Myocyte (in vitro differentiated cells): ENCODE results near the gene ARHGEF17. TPM values are rescaled to one million over a fixed set of nuclear protein-coding genes. Genes with fewer than 3 reads are reported as not detected.

Source experiments
- DNase-seq: peaks from one replicate; pipeline ENCODE4 v3.0.0-alpha.2; 2012; ENCODE audit warnings: low read depth
- total RNA-seq: library from RNA; depleted of rRNA; stranded (reverse); fragments of >200 nt; gene quantifications from 2 replicates; pipeline ENCODE4 v1.2.3, GENCODE V29; 2014

The ARHGEF17 gene
- total RNA-seq, 1 donor from 2014 or later: 38.0 TPM

DNA sequence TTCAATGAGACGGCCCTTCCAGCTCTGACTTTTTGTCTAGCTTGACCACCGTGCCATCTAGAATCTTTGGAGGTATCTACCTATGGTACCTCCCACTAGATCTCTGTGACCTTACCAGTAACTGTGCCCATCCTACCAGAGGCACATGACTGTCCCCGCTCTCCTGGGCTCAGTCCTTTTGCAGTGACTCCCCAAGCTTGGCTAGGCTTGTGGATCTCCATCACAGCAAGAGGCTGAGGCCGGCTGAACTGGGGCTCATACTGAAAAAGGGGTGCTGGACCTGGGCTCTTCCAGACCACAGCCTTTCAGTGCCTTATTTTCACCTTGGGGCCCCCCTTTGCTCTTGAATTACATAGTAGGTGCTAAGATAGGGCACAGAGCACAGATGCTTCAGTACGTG, 95.5 kb downstream of the ARHGEF17 start:
- no peak for DNase-seq

DNA sequence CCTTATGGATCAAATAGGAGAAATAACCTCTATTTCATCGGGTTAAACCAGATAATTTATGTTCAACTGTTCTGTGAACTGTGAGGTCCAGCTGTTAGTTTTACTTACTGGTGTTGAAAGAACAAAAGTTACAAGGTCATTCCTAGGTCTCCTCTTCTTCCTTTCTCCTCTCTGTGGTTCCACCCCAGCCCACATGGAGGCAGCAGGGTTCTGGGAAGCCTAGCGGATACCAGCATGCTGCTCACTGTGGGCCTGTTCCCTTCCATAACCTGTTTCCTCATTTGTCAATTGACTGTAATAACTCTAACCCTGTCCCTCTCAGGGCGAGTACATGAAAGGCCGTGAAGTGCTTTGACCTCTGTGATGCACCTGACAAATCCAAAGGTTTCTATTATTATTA, 96.0 kb downstream of the ARHGEF17 start:
- peak; percentile 78 for DNase-seq

DNA sequence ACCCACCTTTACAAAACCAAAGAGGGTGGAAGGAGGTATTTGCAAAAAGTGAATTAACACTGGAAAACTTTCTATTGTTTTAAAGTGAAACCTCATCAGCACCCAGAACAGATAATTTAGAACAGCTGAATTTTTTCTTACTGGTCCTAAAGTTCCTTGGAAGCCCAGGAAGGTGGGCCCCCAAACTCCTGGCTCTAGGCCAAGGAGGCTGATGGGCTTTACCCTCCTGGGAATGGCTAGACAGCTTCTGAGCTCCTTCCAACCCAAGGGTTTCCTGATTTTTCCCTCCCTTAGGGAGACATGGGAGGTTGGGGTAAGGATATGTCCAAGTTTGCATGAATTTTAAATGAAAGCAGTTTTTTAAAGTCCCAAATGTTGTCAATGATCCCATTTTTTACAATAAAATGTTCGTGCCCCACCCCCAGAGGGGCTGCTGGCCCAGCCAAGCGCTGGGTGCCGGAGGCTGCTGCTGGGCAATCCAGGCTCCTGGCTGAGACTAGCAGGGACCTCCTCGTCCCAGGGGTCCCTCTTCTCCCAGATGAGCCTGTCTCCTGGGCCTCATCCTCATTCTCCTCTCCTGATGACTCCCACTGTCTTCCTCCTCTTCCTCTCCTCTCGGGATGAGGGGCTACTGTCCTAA, 96.5 kb downstream of the ARHGEF17 start:
- DNase-seq: no peak

DNA sequence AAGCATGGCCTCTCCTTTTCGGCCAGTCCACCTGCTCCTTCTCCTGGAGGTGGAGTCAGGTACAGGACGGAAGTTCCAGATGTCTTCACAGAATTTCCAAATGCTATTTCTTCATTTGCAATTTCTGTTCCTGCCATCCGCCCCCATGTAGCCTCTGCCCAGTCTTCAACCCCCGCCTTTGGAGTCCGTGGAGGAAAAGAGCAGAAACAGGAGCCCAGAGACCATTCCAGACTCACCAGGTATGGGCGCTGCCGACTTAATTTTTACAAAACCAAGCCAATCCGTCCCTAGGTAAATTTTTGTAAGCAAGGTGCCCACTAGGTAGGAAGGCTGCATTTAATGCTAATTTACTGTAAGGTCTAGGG, 97.1 kb downstream of the ARHGEF17 start:
- no peak for DNase-seq

DNA sequence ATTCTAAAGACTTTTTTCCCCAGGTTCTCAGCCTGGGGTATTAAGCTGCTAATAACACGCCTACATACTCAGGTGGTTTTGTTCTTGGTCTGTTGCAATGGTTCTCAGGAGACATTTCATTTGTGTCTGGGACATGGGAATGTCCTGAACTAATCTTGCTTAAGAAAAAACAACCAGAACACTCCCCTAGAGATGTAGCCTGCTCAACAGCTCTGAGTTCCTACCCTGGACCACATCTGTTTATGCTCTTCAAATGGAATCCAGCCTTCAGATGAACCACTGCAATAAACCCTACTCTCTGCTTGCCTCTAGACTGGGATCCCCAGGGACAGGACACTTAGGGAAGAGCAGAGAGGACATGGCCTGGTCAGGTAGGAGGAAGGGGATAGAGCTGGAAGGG, 98.1 kb downstream of the ARHGEF17 start:
- no peak for DNase-seq

DNA sequence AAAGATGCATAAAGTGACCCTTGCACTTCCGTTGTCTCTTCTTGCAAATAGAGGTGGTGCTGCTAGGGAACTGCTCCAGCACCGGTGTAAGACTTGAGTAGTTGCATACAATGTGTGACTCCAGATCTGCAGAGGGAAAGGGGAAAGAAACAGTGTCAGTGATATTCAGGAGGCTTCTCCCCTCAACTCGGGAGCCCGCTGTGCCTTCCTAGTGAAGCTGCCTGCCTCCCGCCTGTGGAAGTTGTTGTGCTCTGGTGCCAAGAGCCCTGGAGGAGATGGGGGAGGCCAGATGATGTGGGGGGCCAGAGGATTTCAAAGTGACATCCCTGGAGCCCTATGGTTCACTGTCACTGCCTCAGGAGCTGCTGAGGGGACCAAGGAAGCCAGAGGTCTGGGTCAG, 98.5 kb downstream of the ARHGEF17 start:
- DNase-seq: no peak

DNA sequence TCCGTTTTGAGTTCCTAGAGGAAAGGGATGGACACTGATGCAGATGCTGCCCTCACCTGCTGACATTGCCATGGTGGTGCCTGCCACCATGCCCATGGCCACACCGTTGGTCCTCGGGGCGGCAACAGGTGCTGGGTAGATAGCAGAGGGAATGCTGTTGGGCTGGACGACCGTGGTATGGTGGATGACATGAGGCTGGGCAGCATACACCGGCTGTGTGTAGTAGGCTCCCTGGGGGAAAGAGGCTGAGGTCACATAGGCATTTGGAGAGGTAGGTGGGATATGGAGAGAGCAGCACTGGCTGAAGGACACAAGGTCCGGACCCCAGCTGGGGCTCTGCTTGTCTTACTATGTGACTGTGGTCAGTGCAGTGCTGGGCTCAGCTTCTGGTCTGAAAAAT, 101.4 kb downstream of the ARHGEF17 start:
- peak; percentile 59 for DNase-seq

DNA sequence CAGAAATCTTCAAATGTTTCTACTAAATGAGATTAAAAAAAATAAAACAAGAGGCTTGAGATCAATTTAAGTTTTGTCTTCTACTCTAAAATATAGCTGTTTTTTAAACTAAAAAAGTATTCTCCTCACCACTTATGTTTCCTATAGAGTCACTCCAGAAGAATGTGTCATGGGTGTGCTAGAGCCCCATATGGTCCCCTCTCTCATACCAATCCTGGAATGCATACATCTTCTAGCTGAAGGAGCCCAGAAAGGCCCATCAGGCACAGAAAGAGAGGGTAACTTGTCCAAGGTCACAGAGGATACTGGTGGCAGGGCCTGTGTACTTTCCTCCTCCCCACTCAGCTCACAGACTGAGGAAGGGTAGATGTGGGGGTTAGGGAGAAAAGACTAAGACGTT, 102.6 kb downstream of the ARHGEF17 start:
- no peak for DNase-seq

DNA sequence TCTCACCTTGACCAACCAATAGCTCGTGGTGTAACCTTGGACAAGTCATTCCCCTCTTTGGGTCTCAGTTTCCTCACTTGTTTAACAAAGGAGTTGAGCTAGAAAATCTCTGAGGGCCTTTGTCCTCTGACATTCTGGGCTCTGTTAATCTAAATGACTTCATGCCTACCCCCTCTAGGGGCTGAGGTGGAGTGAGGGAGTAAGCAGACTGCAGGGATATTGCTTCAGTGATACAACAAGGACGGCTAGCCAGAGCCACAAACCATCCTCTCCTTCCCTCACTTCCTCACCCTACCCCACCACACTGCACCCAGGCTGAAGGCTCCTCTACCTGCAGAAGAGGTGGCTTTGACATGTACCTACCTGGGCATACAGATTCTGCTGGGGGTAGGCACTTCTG, 103.0 kb downstream of the ARHGEF17 start:
- DNase-seq: no peak

DNA sequence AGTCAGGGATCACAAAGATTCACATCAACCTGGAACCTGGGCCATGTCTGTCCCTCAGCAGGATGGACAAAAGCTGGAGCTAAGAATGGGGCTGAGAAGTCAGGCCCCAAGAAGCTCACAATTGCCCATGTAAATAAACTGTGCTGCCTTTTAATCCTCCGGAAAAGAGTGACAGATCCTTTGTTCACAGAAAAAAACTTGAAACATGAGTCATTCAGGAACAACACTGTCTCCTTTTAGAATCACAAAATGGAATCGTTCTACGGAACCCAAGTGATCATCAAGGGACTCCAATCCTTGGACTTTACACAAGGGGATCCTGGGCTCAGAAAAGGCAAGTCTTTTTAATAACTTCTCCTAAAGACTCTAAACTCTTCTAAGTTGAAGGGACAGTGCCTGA, 104.2 kb downstream of the ARHGEF17 start:
- DNase-seq: no peak

DNA sequence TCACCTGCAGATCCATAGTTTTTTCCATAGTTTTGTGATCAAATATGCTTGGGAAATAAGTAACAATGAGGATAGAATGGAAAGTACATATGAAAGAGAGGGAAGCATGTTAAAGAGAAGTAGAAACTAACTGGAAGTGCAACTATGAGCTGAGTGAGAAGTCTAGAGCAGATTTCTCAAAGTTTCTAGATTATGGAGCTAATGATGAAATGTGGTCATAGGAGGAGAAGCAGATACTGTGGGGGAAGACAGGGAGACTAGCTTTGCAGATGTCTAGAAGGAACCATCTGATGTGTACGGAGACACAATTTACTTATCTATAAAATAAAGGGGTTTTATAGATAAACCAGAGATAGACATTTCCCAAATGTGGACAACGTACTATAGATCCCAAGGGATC, 105.2 kb downstream of the ARHGEF17 start:
- no peak for DNase-seq

DNA sequence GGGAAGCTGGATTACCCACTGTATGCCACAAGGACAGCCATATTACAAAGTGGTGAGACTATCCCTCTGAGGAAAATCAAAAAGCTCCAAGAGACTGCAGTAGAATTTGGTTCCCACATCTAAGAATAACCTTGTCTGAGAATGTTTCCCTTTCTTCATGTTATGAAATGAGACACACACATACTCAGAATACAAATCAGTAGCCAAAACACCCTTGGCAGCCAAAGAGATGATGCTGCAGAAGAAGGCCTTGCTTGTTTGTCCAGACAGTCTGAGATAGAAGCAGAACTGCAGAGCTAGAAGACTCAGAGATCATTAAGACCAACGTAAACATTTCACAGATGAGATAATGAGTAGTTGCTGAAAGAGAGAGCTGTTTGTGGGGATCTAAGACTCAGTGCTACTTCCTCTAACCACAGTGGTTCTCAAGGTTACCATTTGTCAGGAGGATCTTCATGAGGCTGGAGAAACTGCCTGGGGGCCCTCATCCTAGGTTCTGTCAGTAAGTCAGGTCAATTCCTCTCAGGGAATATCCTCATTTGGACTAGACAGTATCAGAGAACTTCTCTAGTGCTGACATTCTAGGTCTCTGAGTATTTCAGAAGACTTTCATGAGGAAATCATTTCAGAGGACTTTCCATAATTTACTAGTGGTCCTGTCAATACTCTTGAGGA, 107.0 kb downstream of the ARHGEF17 start:
- peak; percentile 53 for DNase-seq

DNA sequence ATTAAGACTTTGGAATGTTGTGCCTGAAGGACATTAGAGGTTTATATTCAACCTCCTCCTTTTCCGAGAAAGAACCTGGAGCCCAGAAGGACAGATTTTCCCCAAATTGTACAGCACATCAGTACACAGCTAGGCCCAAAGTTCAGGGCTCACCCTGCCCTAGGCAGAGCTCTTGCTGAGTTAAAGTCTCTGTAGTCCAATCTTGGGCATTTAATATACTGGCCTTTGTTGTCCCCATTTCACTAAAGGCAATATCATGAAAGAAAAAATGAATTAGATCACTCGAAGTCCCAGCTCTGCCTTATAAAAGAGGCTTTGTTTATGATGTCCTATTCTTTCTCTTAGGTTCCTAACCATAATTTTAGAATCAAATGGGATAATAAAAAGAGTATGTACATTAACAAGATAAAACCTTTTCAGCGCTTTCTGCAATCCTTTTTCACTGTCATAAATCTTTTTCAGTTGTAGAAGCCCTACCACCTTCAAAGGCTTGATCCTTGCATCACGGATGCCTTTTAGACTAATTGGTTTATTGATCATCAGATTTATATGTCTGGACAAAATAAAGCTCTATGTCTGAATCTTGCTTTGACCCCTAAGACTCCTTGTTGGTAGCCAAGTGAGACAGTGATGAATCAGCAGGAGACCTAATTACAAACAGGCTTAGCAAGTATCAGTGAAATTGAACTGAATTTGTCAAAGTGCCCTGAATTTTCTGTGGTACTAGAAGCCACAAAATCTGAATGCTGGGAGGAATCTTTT, 108.0 kb downstream of the ARHGEF17 start:
- DNase-seq: no peak

DNA sequence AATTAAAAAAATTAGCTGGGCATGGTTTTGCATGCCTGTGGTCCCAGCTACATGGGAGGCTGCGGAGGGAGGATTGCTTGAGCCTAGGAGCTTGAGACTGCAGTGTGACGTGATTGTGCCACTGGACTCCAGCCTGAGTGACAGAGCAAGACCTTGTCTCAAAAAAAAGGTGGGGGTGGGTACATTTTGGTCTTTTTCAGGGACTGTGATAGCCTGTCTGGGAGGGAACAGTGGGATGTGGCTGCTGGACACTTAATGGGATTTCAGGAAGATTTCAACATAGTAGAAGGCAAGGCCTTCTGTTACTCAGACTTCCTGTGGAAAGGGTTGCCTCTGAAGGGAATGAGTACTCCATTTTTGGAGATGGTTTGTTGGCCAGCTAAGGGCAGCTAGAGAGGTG, 108.7 kb downstream of the ARHGEF17 start:
- DNase-seq: no peak

Other genes with a start within 250 kb of the ARHGEF17 start
- gene FCHSD2, start 166.0 kb upstream of the ARHGEF17 start, total RNA-seq: 11.1 and 13.1 TPM in 2 replicates
- gene P2RY2, start 90.0 kb upstream of the ARHGEF17 start, total RNA-seq: 1.6 and 3.4 TPM in 2 replicates
- 0.67 and 1.1 TPM in 2 replicates for gene P2RY6, start 35.9 kb upstream of the ARHGEF17 start, total RNA-seq
- gene RELT, start 68.1 kb downstream of the ARHGEF17 start, total RNA-seq: 3.4 and 10.2 TPM in 2 replicates